Measurements from ENCODE around the gene S100A1. TPM values are rescaled to one million over a fixed set of nuclear protein-coding genes. Genes with fewer than 3 reads are reported as not detected.

The S100A1 gene
- total RNA-seq, 1 experiment from 2014 or later: 0.29 TPM

DNA sequence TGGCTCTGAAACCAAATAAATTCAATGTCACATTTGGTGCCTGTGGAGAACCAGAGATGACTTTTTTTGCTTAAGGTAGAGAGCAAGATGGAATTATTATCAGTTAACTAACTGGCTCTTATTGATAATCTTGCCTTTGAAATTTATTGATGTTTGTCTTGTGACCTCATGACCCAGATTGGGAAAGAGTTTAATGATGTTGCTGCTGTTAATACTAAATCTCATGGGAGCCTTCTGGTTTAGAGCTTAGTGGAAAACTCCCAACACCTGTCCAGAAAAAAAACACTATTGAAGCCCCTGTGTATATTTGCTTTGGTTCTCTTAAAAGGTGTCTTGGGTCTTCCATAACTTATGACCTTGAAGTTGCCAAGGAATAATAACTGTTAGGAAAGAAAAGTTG, 15.6 kb downstream of the S100A1 start:
- TF ChIP-seq EZH2 (IDR thresholded peaks at IDR 0.05; ENCODE audit: low read length, unreplicated experiment) (no peak), CTCF (conservative IDR thresholded peaks at IDR 0.05; ENCODE audit: low read depth, low read length) (no peak), EZH2phosphoT487 (IDR thresholded peaks at IDR 0.05; ENCODE audit: borderline replicate concordance, low read length) (no peak)
- Histone ChIP-seq H4K20me1 (ENCODE audit: low read length) (0 out of 2 replicates have a peak, but pooled peaks cover 8% of the 10 kb centered on the region), H3F3A (ENCODE audit: low read length, unreplicated experiment) (peaks cover 18% of the 10 kb centered on the region), H3K9me2 (replicated peaks; ENCODE audit: low read length) (no peaks in the 10 kb centered on the region), H3K4me1 (ENCODE audit: insufficient read depth, low read length) (no peaks in the 10 kb centered on the region), H2AFZ (ENCODE audit: low read length) (no peak overlapping the region), H3K79me2 (ENCODE audit: low read length) (peaks cover 56% of the 10 kb centered on the region), H3K4me2 (ENCODE audit: low read length) (no peak overlapping the region), H3K9me3 (ENCODE audit: low read length) (no peaks in the 10 kb centered on the region), H3K4me3 (ENCODE audit: low read length) (no peak overlapping the region), H3K9ac (ENCODE audit: low read length) (no peak overlapping the region), H3K27ac (ENCODE audit: low read length) (no peak overlapping the region), H3K27me3 (ENCODE audit: low read length) (no peaks in the 10 kb centered on the region), H3K36me3 (ENCODE audit: low read depth, low read length) (peaks cover 77% of the 10 kb centered on the region)
- no peak for DNase-seq
- intact Hi-C loops (cut with micrococcal nuclease): no loop called here
- CTCF ChIA-PET: interaction anchor here (0.5 to 1.1 kb wide), 2 partner anchors 17 to 72 kb away, joined by 3 read pairs; partner anchors contain the start of gene S100A13
- ATAC-seq: no peak
- POLR2A ChIA-PET (ENCODE audit: unreplicated experiment): no interaction called here
- no TSS peak for BruUV-seq (replicated peaks)

DNA sequence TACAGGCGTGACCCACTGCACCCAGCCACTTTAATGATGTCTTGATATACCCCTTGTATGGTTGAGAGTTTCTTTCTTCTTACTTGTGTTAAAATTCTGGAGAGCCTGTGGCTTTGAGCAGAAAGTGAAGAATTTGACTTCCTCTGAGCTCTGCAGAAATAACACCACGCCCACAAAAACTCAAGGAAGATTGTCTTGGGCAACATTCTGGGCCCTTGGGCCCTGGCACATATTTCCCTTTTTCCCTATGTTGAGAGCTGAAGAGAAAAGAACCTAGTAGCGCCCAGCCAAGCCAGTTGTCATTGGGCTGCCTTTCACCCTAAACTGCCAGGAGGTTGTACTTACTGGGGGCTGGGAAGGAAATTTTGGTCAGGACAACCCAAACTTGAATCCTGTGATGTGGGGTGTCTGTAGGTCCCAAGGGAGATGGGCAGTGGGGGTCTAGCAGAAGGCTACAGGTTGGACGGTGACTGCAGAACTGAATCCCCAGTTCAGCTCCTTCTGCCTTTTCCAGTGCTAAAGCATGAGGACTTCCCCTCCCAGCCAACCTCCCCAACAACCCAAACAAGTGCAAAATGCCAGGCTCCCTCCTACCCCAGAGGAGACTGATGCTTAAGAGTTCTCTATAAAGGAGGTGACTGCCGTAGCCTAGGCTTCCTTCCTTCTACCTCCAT, 18.6 kb downstream of the S100A1 start:
- Histone ChIP-seq H3K36me3 (ENCODE audit: low read depth, low read length) (peaks cover 48% of the 10 kb centered on the region), H3K79me2 (ENCODE audit: low read length) (peaks cover 27% of the 10 kb centered on the region; the same call in 1 of the 2 replicates), H4K20me1 (ENCODE audit: low read length) (0 out of 2 replicates have a peak, but pooled peaks cover 8% of the 10 kb centered on the region), H3K9me2 (replicated peaks; ENCODE audit: low read length) (no peaks in the 10 kb centered on the region), H2AFZ (ENCODE audit: low read length) (no peak overlapping the region), H3F3A (ENCODE audit: low read length, unreplicated experiment) (peaks cover 18% of the 10 kb centered on the region), H3K4me2 (ENCODE audit: low read length) (no peak overlapping the region), H3K27ac (ENCODE audit: low read length) (no peak overlapping the region), H3K27me3 (ENCODE audit: low read length) (no peaks in the 10 kb centered on the region), H3K9ac (ENCODE audit: low read length) (no peak overlapping the region), H3K4me1 (ENCODE audit: insufficient read depth, low read length) (peaks cover 5% of the 10 kb centered on the region; the same call in 1 of the 2 replicates), H3K9me3 (ENCODE audit: low read length) (no peaks in the 10 kb centered on the region), H3K4me3 (ENCODE audit: low read length) (no peak overlapping the region)
- TF ChIP-seq EZH2 (IDR thresholded peaks at IDR 0.05; ENCODE audit: low read length, unreplicated experiment) (no peak), EZH2phosphoT487 (IDR thresholded peaks at IDR 0.05; ENCODE audit: borderline replicate concordance, low read length) (no peak)
- CTCF ChIA-PET: no interaction called here
- POLR2A ChIA-PET (ENCODE audit: unreplicated experiment): no interaction called here
- ATAC-seq (no peak; the same call in 1 of the 2 replicates), DNase-seq (no peak)
- intact Hi-C loops (cut with micrococcal nuclease): no loop called here
- no TSS peak for BruUV-seq (replicated peaks)

- peak; percentile 14 for ATAC-seq
- Histone ChIP-seq H3F3A (ENCODE audit: low read length, unreplicated experiment) (peaks cover 18% of the 10 kb centered on the region), H3K4me3 (ENCODE audit: low read length) (no peak overlapping the region), H3K27me3 (ENCODE audit: low read length) (no peaks in the 10 kb centered on the region), H3K9me2 (replicated peaks; ENCODE audit: low read length) (no peaks in the 10 kb centered on the region), H3K27ac (ENCODE audit: low read length) (no peak overlapping the region), H3K9me3 (ENCODE audit: low read length) (no peaks in the 10 kb centered on the region), H4K20me1 (ENCODE audit: low read length) (0 out of 2 replicates have a peak, but pooled peaks cover 8% of the 10 kb centered on the region), H3K4me1 (ENCODE audit: insufficient read depth, low read length) (peaks cover 5% of the 10 kb centered on the region; the same call in 1 of the 2 replicates), H3K9ac (ENCODE audit: low read length) (no peak overlapping the region), H3K79me2 (ENCODE audit: low read length) (peaks cover 21% of the 10 kb centered on the region; the same call in 1 of the 2 replicates), H2AFZ (ENCODE audit: low read length) (no peak overlapping the region), H3K36me3 (ENCODE audit: low read depth, low read length) (peaks cover 43% of the 10 kb centered on the region), H3K4me2 (ENCODE audit: low read length) (no peak overlapping the region)
- DNase-seq: no peak
- BruUV-seq (replicated peaks): TSS peak; percentile 8
- POLR2A ChIA-PET (ENCODE audit: unreplicated experiment): interaction anchor here (1.4 kb wide), 1 partner anchor 12 kb away, joined by 6 read pairs; no protein-coding TSS in a partner anchor
- TF ChIP-seq CTCF (conservative IDR thresholded peaks at IDR 0.05; ENCODE audit: low read depth, low read length) (no peak), EZH2phosphoT487 (IDR thresholded peaks at IDR 0.05; ENCODE audit: borderline replicate concordance, low read length) (no peak), EZH2 (IDR thresholded peaks at IDR 0.05; ENCODE audit: low read length, unreplicated experiment) (no peak)
- intact Hi-C loops (cut with micrococcal nuclease): no loop called here
- CTCF ChIA-PET: no interaction called here
These were observed 19.1 kb downstream of the S100A1 start for GRCh38 chr1:153647346-153647714.

Data from PC-3 (cell line).